Adrenal gland (tissue), 5 donors: ENCODE data around the gene CD248.

Experiments
- POLR2A ChIP-seq, 2 donors: fragments of 450-650 bp; IDR thresholded peaks; one replicate each; pipeline ENCODE4 v1.6.1; 2017; ENCODE audit warnings: antibody characterized with exemption in 2 of 2, mild to moderate bottlenecking in 2 of 2, moderate library complexity in 1 of 2
- TF ChIP-seq, protein P1 (sequence below), 6 experiments: fragments of 450-650 bp in 4 of 6; fragments of 200-600 bp in 2 of 6; sonication (generic) in 1 of 6; IDR thresholded peaks; 1 replicate in 5 of 6; 2 replicates in 1 of 6; pipeline versions ENCODE4 v1.5.1 to v1.8.0; 2016 to 2021; ENCODE audit warnings: antibody characterized with exemption in 6 of 6, mild to moderate bottlenecking in 2 of 6, moderate library complexity in 1 of 6
- donor health status: DM: no; HTN: no; CAD: no.

DNA sequence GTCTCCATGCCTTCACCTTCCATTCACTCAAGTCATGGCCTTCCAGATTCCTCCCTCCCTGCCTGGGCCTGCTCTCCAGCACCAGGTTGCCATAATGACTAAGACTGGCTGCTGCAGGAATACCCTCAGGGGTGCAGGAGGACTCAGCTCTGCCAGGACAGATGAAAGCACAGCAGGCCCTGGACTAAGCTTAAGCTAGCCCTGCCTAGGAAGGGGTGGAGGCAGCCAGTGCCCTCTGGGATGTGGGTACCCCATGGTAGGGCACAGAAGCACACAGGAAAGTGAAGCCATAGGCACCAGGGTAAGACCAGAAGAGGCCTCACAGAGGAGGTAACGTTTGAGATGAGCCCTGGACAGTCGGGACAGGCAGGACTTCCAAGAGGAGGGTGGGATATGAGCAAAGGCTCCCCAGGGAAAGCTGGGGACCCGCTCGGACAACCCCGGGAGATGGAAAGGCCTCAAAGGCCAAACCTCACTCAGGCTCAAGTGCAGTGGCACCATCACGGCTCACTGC, 22.4 kb upstream of the CD248 start:
- TF ChIP-seq, protein P1, sequence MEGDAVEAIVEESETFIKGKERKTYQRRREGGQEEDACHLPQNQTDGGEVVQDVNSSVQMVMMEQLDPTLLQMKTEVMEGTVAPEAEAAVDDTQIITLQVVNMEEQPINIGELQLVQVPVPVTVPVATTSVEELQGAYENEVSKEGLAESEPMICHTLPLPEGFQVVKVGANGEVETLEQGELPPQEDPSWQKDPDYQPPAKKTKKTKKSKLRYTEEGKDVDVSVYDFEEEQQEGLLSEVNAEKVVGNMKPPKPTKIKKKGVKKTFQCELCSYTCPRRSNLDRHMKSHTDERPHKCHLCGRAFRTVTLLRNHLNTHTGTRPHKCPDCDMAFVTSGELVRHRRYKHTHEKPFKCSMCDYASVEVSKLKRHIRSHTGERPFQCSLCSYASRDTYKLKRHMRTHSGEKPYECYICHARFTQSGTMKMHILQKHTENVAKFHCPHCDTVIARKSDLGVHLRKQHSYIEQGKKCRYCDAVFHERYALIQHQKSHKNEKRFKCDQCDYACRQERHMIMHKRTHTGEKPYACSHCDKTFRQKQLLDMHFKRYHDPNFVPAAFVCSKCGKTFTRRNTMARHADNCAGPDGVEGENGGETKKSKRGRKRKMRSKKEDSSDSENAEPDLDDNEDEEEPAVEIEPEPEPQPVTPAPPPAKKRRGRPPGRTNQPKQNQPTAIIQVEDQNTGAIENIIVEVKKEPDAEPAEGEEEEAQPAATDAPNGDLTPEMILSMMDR (IDR thresholded peaks at IDR 0.05) = no peak
- no peak for TF ChIP-seq POLR2A (IDR thresholded peaks at IDR 0.05)
